Activated CD8-positive, alpha-beta memory T cell treated with anti-CD3 and anti-CD28 coated beads, Interleukin-2, amount 50 U/mL, for 4 hours (primary cell): ENCODE results near the gene RNU1-4.
"Not testable (repeated sequence)": the region's sequence is repeated elsewhere in the genome, so short reads cannot be mapped to it uniquely, and the experiment has no call there.

Experiments
- DNase-seq: peaks from one replicate; pipeline ENCODE4 v3.0.0-alpha.2; 2020

The RNU1-4 gene

DNA sequence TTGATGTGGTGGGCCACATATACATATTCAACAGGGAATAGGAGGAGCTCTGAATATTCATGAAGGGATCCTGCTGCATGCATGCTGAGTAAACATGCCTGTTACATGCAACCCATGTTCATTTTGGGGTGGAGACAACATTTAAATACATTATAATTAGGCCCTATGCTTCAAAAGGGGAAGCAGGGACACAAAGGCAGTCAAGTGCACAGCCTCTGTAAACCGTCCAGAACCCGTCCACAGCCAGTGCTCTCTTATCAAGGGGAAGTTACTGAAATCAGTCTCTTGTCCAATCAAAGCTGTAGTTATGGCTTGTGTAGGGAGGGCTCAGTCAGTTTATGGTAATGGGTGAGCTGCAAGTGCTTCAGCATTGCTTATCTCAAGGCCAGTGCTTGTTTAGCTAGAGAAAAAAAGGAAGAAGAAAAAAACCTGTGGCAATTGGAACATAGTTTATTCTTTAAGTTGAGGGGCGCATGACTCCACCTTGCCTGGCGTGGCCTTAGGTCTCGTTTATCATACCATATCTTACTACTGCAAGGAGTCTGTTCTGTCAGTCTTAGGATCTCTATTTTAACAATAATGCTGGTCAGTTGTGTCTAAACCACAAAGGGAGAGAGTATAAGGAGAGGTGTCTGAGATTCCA is 7.9 kb upstream of the RNU1-4 start:
- not testable (repeated sequence) for DNase-seq

DNA sequence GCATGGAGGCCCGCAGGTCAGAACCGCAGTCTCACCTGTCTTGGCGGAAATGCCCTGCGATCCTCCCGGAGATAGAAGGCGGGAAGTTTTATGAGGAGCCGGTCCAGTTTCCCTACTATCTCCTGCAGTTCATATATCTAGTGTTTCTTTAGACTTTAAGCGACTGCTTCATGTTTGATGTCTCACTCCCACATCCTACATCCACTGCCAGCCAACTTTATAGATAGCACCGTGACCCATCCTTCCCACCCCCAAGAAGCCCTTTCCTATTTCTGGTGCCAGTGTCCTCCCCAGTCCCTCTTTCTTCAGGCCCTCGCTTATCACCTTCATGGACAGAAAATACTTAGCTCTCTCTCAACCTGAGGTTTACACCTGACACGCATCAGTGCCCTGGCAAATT is 914 bp downstream of the RNU1-4 start:
- not testable (repeated sequence) for DNase-seq

DNA sequence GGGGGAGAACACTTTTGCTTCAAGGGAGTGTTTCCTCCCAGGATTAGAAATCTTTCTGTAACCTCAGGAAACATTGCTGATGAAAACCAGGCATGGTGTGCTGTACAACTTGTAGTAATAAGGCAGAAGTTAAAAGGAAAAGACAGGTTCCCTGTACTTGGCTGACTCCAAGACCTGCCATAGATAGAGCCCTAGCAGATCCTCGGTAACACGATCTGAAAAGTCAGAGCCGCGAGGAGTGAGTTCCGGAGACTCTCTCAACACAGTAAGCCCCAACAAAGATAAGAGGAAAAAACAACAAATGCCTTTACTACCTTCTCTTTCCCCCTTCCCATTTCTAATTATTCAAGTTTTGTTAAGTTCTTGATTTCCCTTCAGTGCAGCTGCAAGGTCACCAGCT is 7.3 kb downstream of the RNU1-4 start:
- not testable (repeated sequence) for DNase-seq

DNA sequence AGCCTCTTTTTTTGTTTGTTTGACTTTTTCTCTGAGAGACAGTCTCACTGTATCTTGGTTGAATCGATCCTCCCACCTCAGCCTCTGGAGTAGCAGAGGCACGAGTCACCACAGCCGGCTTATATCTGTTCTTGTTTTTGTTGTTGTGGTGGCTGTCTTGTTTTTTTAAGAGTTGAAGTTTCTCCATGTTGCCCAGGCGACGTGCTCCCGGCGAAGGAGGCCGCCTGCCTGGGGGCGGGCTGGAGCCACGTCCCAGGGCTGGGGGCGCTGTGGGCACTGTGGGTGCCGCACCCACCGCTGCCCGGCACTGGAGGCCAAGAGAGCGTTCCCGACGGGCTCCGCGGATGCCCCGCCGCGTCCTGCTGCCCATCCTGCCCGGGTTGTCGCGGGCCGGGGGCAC is 8.4 kb downstream of the RNU1-4 start:
- DNase-seq: not testable (repeated sequence)

DNA sequence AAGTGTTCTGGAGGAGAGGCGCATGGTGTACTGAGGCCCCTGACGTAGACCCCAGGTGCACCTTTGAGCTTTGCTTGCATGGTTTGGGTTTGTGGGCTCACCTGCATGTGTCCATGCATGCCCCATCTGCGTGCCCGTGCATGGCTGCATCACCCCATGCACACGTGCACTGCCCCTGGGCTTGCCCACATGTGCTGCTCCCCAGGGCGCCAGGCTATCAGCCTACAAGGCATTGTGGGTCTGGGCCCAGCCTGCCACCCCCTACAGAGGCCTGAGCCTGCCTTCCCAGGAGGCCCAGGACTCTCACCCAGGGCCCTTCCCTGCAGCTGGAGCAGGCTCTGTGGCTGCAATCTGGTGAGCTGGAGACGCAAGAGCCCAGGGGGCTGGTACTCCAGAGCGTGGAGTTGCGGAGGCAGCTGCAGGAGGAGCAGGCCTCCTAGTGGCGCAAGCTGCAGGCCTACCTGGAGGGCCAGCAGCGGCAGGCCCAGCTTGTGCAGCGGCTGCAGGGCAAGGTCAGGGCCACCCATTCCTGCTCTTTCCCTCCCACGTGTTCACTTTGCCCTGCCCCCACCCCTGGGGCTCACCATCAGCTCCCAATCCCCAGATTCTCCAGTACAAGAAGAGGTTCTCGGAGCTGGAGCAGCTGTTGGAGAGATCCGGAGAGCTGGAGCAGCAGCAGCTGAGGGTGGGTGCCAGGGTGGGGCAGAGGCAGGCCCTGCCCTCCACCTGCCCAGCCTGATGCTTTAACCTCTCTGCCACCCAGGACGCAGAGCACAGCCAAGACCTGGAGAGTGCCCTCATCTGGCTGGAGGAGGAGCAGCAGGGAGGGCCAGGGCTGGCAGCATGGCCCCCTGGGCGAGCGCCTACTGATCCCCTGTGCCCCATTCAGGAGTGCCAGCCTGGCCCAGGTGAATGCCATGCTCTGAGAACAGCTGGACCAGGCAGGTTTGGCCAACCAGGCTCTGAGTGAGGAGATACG is 9.9 kb downstream of the RNU1-4 start:
- DNase-seq: not testable (repeated sequence)

DNA sequence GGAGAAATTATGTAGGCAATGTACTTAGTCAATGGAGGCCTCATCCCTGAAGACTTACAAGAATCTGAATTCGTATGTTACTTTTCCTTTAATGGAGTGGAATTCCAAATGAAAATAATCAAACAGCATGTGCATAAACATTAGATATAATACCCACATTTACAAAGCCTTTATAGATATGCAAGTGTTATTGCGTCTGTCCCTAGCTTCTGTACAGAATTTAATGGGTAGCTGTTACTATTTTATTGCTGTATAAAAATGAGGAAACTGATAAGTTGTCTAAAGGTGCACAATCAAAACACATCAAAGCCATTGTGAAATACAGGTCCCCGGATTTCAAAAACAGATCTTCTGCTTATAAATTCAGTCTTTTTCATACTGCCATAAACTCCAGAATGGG is 12.5 kb downstream of the RNU1-4 start:
- DNase-seq: not testable (repeated sequence)

DNA sequence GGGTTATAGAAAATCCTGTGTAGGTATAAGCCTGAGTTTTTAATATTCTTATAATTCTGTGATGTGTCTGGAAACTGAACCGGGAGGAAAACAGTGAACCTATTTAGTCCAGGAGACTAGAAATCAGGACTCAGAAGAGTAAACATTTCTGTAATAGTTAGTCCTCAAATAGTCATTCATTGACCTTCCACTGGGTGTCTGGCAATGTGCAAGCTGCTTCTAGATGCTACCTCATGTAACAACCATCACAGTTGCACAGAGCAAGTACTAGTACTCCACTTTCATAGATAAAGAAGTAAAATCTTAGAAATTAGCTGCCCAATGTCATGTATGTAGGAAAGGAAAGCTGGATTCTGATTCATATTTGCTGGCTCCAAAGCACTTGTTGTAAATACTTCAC is 15.1 kb downstream of the RNU1-4 start:
- DNase-seq: not testable (repeated sequence)

DNA sequence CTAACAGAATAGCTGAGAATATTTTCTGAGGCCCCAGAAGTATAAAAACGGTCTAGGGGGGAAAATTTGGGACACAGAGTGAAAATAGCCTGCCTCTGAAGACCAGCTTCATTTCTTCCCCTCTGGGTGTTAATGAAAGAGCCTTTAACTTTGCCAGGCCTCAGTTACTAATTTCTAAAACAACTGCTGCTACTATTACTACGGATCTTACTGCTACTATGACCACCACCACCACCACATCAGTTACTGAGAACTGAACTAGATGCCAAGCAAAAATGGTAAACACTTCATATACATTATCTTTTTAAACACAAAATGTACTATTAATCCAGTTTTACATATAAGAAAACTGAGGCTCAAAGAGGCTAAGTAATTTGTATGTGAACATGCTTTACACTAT is 15.6 kb downstream of the RNU1-4 start:
- DNase-seq: not testable (repeated sequence)

DNA sequence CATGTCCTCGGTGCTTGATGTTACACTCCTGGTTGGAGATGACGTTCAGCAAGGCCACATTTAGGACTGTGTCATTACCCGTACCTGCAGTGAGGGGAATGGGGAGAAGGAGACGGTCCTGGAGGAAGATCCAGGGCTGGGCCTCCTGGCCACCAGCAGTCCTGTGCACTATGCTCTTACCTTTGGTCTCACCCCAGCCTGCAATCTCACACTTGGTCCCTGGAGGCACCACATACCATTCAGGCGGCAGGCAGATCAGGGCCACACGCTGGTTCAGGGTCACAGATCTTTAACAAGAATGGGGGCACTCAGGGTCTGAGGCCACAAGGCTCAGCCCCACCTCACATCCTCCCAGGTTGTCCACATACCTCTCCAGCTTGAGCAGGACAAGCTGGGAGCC is 17.3 kb downstream of the RNU1-4 start:
- DNase-seq: not testable (repeated sequence)

DNA sequence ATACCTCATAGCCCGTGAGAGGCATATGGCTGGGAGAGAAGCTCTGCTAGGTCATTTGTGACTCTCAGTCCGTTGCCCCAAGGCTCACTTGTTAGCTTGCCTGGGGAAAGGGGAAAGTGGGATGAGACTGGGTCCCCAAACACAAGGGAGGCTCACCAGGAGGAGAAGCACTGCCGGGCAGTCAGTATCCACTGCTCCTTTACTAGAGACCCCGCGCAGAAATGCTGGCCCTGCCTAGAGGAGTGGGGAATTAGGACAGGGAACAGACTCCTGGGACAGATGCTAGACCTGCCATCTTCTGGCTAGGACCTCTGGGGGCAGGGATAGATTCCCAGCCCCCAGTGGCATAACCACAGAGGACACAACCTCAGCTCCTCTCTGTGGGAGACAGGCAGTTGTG is 17.7 kb downstream of the RNU1-4 start:
- DNase-seq: not testable (repeated sequence)

DNA sequence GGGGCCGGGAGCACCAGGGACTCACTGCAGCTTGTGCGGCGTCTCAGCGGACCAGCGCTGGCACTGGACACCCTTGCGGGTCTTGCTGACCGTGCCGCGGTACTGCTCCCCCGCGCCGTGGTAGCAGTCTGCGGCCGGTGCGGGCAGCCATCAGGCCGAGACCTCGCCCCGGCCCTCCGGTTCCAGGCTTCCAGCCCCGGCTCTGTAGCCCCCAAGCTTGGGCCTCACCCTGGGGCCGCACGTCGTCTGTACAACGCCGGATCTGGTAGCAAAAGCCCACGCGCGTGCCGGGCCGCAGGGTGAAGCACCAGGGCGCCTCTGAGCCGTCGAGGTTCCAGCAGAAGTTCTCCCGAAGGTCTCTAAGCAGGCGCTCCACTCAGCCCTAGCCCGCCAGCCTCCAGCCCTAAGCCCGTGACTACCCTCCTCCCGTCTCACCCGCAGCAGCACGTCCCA is 18.8 kb downstream of the RNU1-4 start:
- not testable (repeated sequence) for DNase-seq

DNA sequence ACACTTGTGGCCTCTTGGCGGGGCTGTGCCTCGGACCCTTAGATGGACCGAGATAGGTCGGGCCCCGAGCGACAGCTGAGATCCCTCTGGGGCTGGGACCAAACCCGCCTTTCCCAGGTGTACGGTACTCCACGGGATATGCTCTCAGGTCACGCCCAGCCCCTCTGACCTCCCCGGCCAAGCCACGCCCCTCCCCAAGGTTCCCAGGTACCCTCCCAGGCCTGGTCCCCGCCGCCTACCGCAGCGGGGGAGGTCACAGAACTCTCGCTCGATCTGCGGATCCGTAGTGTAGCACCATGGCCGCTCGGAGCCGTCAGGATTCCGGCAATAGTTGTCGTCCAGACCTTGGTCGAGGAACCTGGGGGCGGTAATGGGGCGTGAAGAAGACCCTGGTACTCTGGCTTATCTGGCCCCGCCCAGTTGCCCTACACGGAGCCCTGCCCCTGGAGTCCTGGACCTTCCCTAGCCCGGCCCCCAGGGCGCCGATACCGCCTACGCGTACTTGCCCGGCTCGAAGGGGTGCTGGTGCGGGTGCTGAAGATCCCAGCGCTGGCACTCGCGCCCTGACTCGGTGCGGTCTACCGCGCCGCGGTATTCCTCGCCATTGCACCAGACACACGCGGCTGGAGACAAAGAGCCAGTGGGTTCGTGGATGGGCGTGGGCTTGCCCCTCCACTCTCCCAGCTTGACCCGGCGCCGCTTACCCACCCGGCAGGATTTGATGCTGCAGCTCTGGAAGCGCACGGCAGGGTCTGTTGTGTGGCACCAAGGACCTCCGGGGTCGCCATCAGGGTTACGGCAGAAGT is 19.5 kb downstream of the RNU1-4 start:
- not testable (repeated sequence) for DNase-seq

DNA sequence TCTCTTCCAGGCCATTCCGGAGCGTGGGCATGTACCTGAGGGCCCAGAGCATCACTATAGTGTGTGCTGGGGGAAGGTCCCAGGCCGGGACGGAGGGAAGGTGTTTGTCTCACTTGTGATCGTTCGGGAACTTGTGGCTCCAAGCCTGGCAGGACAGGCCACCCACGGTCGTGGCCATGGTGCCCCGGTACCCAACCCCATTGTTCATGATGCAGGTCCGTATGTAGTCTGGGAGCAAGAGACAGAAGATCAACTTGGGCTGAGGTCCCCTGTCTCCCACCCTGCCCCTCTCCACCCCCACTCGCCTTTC is 20.1 kb downstream of the RNU1-4 start:
- not testable (repeated sequence) for DNase-seq

DNA sequence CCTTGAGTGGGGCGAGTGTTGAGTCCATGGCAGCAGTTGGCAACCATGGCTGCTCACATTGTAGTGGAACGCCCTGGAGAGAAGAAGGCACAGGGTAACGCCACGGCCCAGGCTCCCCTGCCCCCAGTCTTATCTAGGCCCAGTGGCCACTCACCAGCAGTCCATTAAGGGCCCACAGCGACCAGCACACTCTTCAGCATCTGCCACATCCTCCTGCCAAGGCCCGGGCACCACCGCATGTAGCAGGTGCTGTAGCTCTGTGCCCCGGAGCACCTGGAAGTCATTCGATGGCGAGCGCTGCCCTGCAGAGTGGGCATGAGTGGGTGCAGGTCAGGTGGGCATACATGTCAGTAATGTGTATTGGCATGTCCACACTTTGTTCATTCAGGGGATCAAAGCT is 20.5 kb downstream of the RNU1-4 start:
- not testable (repeated sequence) for DNase-seq

DNA sequence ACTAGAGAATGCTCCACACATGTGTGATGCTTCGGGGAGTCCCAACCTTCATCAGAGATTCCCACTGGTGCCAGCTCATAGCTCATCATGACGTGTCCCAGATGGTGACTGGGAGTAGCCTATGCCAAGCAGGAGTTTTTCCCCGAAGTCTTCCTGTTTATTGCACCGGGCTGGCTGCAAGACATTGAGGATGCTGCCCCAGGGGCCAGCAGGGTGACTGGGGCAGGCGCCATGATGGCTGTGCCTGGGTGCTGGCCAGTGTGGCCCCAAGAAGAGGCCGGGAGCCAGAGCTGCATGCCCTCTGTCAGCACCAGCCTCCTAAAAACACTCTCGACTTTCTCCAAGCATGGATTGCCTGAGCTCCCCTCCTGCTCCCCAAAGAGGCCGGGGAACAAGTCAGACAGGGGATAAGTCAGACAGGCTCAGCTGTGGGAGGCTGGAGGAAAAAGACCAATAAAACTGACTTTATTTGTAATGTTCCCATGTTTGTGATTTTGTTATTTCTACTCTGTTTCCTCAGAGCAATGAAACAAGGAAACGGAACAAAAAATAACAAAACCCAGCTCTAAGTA is 24.0 kb downstream of the RNU1-4 start:
- not testable (repeated sequence) for DNase-seq

DNA sequence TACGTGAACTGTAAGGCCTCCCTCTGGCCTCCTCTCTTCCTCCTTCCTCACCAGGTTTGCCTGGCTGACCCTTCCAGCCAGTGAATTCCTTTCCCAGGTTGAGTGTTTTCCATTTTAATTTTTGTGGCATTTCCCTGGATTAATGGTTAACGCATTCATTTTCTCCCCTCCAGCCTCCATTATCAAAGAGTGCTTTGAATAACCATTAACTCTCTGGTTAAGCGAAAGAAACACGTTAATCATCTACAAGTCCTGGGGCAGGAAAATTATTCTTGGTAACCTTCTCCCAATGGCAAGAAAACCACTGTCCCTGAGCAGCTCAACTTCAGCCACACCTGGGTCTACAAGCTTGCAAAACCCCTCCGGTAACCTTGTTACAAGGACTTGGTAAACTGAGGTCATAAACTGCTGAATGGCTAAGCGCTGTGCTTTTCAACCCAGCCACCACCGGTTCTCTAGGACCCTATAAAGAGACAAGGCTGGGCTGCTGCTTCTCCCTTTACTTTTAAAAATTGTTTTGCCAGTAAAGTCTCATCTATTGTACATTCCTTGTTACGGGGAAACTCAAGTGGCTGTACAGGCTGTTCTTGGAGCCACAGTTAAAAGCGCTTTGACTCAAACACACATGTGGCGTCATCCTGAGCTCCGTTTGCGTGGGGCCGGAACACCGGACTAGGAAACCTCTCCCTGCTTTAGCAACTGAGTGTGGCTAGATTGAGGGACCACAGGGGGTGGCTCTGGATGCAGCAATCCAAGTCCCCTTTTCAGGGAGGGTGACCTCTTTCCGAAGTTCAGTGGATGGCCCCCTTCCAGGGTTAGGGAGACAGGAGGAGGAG is 24.7 kb downstream of the RNU1-4 start:
- not testable (repeated sequence) for DNase-seq

DNA sequence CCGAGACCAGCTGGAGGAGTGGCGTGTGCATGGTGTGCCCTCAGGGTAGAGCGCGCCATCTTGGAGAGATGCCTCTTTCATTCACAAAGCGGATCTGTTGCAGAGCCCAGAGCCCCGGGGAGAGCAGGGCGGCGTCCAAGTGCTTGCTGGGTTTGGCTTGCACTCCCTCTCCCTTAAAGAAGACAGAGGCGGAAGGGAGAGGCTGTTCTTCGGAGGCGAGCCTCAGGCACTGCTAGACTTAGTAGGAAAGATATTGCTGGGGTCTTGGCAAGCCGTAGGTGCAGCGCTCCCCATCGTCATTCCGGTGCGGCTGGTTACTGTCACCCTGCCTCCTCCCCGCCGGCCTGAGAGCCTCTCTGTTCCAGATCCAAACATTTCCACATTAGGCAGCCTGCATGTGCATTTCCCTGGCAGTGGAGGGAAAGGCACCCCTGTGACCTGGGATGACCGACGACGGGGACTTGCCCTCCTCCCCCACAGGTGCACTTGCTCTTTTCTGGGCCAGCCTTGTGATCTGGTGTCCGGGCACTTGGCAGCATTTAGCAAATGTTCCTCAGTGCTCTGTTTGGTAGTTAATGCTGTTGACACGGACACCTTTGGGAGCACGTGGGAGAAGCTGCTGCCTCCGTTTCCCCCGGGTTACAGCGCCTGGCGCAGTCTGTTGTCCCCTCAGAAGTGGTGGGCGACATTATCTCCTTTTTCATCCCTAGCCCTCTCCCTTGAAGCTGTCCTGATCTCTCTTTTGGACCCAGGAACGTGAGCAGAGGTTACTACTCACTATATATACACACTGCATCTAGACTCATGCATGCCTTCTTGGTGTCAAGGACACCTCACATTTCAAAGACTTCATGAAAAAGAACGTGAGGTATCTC is 25.7 kb downstream of the RNU1-4 start:
- DNase-seq: not testable (repeated sequence)

DNA sequence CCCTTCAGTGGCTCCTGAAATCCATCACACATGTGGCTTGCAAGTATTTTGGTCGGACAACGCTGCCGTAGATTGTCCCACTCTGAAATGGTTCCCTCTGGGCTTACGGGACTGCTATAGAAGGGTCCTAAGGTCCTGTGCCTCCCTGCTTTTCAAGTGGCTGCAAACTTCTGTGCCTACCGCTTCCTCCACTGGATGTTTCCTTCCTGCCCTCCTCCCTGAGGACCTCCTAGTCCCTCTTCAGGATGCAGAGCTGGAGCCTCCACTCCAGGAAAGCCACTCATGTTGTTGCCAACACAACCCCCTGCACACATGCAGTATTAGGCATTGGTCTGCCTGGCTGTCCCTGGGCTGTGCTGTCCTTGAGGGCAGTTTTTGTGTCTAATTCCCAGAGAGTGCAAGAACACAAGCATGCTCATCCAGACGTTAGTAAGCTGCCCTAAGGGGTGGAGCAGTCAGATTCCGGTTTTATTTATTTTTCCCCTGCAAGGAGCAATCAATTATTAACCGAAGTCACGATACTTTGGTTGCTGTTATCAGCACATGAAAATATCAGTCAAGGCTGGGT is 26.5 kb downstream of the RNU1-4 start:
- not testable (repeated sequence) for DNase-seq

DNA sequence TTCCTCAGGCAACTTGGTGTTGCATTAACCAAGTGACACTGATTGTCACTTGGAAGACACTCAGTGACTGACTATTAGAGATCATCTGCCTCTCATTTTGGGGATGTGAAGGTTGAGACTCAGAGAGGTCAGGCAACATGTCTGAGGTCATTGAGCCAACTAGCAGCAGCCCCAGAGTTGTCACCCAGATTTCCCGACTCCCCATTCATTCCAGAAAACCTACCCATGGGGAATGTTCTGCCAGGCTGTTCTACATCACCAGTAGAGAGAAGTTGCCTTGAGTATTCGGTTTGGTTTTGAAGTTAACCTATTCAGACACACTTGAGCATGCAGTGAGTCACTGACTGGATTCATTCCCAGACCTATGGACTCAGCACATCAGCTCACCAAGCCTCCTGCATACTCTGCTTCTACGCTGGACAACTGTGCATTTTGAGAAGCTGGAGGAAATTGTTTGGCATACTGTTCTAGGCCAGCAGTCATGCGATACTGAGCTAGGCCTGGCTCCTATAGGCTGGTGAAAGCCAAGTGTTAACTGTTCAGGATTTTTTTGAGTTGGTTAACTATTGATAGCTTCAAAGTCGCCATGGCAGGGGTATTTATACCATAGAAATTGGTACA is 29.9 kb downstream of the RNU1-4 start:
- DNase-seq: not testable (repeated sequence)

DNA sequence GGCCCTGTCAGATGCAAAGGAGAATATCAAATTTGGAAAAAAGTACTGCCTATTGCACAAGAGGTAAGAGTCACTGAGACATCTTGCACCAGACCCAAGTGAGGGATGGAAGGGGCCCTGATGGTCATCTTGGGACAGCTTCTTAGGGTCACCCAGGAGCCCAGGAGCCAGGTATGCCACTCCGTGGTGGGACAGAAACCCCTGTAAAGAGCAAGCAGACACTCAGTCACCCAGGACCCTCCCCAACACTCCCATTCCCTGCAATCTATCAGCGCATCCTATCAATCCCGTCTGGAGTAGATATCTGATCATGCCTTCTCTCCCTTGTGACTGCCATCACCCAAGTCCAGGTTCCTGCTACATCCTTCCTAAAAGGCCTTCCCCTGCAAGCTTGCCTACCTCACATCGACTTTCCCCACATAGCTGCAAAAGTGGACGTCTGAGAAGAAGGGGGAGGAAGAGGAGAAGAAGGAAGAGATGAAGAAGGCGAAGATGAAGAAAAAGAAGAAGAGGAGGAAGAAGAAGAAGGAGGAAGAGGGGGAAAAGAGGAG is 30.7 kb downstream of the RNU1-4 start:
- not testable (repeated sequence) for DNase-seq
